KBM-7 (cell line): ENCODE results near the gene ZNF525.
"Not testable (repeated sequence)": the region's sequence is repeated elsewhere in the genome, so short reads cannot be mapped to it uniquely, and the experiment has no call there.

Experiments used
- DNase-seq: peaks from one replicate; pipeline ENCODE4 v3.0.0-alpha.2; 2015
- in situ Hi-C: fragments of 300-500 bp; cut with MboI; formaldehyde crosslinking; loops from 2 replicates; pipeline ENCODE4 v1.14.3; 2020; ENCODE audit warnings: low sequenced_read_pairs, low pct_unique_long_range_greater_than_20kb, mixed read lengths

Gene ZNF525

DNA sequence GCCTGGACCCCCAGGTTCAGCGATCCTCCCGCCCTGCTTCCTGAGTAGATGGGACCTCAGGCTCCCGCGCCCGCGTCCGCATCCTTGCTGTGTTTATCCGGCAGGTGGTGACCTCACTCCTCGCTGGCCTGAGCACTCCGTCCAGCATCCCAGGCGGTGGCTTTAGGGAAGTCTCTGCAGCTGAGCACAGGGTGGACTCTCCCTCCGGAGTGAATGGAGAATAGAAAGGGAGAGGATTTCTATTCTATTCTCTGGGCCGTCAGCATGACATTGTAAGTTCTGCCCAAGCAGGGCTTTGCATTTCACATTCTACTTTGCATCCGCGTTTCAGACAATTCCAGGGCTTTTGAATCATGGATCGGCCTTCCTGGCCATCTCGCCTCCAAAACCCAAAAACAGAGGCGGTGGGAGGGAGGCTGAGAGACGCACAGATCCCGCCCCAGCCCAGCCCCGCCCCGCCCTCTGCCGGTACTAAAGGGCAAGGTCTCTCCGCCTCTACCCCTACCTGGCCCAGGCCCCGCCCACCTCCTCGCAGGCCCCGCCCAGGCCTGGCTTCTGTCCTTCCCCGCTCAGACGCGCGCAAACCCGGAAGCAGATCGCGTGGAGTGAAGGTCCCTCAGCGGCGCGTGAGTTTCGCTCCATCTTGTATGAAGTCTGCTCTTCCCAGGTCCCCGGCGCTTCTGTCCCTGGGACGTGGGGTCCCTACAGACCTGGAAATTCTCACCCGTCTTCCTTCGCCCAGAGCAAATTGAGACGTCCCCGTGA, at the start of gene ZNF525:
ZNF525 (plus strand) TSS at position 572 of the 765 bp plus-strand sequence. CDS start 6,577 bp downstream, outside the sequence.
- no peak for DNase-seq
- in situ Hi-C loops: no loop called here

DNA sequence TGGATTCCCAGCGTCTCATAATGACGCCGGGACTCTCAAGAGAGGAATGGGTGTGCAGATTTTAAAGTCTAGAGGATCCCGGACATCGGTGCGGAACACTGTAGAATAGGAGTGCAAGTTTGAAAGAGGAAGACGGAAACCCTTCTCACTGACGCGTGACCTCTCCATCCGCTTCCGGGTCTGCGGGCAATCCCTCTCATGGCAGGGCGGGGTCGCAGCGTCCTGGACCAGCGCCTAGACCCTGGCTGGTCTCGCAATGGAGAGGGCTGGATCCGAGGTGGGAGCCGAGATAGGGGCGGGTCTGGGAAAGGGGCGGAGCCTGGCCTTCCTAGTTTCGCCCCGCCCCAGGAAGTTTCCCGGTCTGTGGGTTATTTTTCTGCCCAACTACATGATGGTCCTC, 36.5 kb upstream of the ZNF525 start:
- DNase-seq: no peak
- in situ Hi-C loops: no loop called here

DNA sequence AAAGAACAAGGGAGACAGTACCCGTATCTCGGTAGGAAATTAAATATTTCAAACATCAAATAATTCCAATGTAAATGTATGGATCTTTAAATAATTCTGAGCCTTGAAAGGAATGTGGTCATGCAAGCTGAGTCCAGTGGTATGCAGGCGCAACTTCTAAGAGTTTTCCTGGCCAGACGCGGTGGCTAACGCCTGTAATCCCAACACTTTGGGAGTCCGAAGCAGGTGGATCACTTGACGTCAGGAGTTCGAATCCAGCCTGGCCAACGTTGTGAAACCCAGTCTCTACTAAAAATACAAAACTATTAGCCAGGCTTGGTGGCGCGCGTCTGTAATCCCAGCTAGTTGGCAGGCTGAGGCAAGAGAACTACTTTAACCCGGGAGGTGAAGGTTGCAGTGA, 33.0 kb upstream of the ZNF525 start:
- in situ Hi-C loops: no loop called here
- no peak for DNase-seq

DNA sequence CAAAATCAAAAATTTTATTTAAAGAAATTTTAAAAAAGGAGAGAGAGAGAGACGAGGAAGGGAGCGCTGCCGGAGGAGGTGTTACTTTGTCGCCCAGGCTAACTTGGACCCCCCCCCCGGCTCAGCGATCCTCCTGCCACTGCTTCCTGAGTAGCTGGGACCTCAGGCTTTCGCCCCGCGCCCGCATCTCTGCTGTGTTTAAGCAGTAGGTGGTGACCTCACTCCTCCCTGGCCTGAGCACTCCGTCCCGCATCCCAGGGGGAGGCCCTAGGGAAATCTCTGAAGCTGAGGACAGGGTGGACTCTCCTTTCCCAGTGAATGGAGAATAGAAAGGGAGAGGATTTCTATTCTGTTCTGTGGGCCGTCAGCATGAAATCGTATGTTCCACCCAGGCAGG, 32.4 kb upstream of the ZNF525 start:
- no peak for DNase-seq
- in situ Hi-C loops: no loop called here

DNA sequence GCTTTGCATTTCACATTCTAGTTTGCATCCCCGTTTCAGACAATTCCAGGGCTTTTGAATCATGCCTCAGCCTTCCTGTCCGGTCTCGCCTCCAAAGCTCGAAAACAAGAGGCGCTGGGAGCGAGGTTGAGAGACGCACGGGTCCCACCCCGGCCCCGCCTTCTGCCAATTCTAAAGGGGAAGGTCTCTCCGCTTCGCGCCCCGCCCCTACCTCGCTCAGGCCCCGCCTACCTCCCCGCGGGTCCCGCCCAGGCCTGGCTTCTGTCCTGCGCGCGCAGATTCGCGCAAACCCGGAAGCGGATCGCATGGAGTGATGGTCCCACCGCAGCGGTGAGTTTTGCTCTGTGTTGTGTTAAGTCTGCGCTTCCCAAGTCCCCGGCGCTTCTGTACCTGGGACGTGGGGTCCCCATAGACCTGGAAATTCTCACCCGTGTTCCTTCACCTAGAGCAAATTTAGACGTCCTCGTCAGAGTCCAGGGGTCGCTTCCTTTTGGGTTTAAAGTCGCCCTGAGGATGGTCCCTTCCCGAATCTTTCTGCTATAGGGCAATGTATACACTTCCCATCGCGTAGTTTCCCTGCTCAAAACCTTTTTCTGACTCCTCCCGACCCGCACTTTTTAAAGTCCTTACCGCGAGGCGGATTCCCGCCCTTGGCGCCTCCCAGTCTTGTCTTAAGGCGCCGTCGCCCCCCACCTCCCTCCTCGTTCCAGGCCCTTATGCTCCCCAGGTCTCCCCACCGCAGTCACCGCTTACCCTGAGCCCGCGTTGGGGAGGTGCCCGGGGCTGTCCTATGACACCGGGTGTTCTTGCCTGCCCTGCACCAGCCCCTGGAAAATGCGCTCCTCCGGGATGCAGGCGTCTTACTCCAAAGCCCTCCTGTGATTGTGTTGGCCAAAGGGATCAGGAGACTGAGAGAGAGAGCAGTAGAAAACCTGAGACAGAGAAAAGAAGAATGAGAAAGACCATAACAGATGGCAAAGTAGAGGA, 31.7 kb upstream of the ZNF525 start, which contains the start of gene ZNF845:
ZNF845 (plus strand) TSS at position 287 of the 987 bp plus-strand sequence. CDS start 7,559 bp downstream, outside the sequence.
- in situ Hi-C loops: no loop called here
- DNase-seq: peak; percentile 93

DNA sequence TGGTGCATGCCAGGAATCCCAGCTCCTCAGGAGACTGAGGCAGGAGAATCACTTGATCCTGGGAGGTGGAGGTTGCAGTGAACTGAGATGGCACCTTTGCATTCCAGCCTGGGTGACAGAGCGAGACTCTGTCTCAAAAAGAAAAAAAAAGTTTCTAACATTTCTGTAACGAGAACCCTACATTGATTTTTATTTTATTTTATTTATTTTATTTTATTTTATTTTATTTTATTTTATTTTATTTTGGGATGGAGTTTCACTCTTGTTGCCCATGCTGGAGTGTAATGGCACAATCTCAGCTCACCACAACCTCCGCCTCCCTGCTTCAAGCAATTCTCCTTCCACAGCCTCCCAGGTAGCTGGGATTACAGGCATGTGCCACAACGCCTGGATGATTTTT, 21.1 kb upstream of the ZNF525 start:
- DNase-seq, in situ Hi-C loops: not testable (repeated sequence)

DNA sequence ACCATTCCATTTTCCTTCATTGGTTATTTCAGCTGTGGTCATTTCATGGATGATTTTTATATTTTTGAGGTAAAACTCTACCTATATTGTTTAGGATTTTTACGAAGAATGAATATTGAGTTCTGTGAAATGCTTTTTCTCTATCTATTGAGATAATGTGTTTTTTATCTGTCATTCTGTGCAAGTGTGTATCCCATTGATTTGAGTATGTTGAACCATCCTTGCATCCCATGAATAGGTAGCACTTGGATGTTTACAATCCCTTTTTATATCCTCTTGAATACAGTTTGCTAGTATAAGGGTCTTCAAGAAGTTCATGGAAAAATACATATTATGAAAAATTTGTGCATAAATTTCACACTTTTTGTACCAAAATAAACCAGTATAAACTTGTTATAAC, 9.8 kb upstream of the ZNF525 start:
- no peak for DNase-seq
- in situ Hi-C loops: no loop called here

DNA sequence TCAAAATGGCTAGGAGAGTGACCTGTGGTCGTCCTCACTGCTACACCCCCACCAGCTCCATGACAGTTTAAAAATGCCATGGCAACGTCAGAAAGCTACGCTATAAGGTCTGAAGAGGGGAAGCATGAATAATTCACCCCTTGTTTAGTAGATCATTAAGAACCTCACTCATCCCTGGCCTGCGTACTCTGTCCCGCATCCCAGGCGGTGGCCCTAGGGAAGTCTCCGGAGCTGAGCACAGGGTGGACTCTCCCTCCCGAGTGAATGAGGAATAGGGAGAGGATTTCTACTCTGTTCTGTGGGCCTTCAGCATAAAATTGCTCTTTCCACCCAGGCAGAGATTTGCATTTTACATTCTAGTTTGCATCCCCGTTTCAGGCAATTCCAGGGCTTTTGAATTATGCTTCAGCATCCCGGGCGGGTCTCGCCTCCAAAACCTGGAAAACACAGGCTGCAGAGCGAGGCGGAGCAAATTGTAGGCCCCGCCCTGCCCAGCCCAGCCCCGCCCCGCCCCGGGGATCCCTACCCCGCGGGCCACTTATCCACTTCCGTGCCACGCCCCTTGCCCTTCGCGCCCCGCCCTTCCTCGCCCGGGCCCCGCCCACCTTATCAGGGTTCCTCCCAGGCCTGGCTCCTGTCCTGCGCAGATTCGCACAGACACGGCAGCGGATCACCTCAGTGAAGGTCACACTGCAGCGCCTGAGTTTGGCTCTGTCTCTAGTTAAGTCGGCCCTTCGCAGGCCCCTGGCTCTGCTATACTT, 7.5 kb upstream of the ZNF525 start:
- in situ Hi-C loops: no loop called here

DNA sequence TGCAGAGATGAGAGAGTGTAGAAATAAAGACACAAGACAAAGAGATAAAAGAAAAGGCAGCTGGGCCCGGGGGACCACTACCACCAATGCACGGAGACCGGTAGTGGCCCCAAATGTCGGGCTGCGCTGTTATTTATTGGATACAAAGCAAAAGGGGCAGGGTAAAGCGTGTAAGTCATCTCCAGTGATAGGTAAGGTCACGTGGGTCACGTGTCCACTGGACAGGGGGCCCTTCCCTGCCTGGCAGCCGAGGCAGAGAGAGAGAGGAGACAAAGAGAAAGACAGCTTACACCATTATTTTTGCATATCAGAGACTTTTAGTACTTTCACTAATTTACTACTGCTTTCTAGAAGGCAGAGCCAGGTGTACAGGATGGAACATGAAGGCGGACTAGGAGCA, 5.4 kb upstream of the ZNF525 start:
- in situ Hi-C loops, DNase-seq: not testable (repeated sequence)

More for the DNA sequence above, 7.5 kb upstream of the ZNF525 start:
- no peak for DNase-seq

DNA sequence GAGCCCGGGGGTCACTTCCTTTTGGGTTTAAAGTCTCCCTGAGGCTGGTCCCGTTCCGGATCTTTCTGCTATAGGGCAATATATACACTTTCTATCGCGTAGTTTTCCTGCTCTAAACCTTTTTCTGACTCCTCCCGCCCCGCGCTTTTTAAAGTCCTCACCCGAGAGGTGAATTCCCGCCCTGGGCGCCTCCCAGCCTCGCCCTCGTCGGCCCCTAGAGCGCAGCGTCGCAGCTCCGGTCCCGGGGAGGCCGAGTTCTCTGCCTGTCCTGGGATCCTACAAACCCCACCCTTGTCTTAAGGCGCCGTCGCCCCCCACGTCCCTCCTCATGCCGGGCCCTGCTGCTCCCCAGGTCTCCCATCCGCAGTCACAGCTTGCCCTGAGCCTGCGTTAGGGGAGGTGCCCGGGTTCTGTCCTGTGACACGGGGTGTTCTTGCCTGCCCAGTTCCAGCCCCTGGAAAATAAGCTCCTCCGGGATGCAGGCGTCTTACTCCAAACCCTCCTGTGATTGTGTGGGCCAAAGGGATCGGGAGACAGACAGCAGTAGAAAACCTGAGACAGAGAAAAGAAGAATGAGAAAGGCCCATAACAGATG, 491 bp downstream of the ZNF525 start:
- in situ Hi-C loops: no loop called here
- DNase-seq: no peak

DNA sequence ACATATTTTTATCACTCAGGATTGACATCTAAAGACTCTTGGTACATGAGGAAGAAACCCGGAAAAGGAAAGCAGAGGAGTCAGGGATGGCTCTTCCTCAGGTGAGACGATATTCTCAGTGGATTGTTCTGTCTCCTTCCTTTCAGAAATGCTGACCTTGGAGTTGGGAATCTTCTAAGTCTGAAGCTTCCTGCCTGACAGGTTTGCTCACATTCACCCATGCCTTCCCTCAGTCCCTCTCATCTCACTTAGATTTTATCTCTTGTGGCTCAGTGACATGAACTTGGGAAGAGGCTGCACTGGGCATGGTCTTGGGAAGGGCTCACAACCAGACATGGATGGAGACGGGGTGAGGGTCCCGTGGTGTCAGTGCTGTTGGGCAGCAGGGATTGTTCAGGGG, 6.7 kb downstream of the ZNF525 start:
- in situ Hi-C loops: no loop called here
- DNase-seq: no peak

DNA sequence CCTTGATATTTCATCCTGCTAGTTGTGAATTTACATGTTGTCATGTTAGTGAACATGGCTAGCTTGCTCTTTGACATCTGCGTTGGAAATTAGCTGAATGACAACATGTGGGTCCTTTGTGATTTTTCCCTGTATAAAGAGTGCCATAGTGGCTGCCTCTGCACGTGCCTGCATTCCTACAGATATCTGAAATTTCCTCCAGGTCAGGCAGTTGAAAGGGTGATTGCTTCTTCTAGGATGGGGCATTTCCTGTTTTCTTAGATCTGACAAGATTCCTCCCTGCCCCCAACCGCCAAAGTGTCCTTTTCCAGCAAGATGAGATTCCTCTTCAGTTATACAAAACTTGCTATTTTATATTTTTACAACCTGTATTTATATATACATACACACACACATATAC, 8.8 kb downstream of the ZNF525 start:
- DNase-seq: no peak
- in situ Hi-C loops: no loop called here

DNA sequence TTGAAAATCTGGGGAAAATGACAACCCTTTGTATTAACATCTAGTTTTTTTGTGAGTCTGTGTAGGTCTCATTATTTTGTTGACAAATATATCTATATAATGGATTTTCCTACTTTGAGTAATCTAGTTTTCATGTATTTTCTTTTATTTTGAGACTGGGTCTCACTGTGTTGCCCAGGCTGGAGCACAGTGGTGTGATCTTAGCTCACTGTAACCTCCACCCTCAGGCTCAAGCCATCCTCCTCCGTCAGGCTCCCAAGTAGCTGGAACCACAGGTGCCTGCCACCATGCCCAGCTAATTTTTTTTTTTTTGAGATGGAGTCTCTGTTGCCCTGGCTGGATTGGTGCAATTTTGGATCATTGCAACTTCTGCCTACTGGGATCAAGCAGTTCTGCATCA, 9.2 kb downstream of the ZNF525 start:
- in situ Hi-C loops: no loop called here
- DNase-seq: no peak

DNA sequence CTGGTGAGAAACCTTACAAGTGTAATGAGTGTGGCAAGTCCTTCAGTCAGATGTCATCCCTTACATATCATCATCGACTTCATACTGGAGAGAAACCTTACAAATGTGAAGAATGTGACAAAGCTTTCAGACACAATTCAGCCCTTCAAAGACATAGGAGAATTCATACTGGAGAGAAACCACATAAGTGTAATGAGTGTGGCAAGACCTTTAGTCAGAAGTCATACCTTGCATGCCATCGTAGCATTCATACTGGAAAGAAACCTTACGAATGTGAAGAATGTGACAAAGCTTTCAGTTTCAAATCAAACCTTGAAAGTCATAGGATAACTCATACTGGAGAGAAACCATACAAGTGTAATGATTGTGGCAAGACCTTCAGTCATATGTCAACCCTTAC, 15.9 kb downstream of the ZNF525 start:
- no peak for DNase-seq
- in situ Hi-C loops: no loop called here

DNA sequence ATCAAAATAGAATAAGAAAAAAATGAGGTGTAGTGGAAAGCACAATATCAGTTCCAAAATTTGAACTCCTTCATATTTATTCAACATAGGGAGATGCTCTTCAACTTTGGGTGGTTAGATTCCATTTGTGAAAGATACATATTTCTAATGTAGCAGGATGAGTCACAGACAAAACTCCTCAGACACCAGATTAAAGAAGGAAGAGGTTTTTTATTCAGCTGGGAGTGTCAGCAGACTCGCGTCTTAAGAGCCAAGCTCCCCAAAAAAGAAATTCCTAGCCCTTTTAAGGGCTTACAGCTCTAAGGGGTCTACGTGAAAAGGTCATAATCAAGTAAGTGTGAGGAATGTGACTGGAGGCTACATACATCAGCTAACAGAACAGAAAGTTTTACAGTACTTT, 22.7 kb downstream of the ZNF525 start:
- DNase-seq: no peak
- in situ Hi-C loops: no loop called here

DNA sequence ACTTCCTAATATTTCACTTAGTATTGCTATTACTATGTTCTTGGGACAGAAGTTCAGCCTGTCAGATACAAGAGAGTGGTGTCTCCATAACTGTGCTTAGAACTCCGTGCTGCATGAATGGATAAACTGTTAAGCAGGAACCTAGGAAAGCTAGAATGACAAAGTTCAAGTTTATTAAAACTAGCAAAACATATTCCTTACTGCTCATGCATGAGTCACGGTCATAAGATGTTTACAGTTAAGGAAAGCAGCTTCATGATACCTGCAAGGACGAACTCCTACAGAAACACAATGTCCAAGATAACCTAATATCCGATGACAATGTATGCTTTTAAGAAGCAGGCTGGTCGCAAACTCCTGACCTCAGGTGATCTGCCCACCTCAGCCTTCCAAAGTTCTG, 23.4 kb downstream of the ZNF525 start:
- no peak for DNase-seq
- in situ Hi-C loops: no loop called here

DNA sequence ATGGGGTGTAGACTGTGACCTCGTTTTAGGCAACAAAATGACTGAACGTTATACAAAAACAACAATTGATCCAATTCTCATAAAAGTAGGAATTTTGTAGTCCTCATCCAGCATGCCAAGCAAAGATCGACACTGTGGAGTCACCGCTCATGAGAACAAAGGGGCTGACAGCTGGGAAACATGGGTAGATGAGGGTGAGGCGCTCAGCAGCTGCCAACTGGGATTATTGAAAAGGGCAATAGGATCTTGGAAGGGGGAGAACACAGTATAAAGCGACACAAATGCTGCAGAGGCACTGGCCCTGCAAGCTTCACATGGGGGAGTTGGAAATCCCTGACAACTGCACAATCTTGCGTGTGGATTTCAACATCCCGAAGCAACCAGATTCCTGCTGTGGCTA, 24.1 kb downstream of the ZNF525 start:
- in situ Hi-C loops: no loop called here
- no peak for DNase-seq

DNA sequence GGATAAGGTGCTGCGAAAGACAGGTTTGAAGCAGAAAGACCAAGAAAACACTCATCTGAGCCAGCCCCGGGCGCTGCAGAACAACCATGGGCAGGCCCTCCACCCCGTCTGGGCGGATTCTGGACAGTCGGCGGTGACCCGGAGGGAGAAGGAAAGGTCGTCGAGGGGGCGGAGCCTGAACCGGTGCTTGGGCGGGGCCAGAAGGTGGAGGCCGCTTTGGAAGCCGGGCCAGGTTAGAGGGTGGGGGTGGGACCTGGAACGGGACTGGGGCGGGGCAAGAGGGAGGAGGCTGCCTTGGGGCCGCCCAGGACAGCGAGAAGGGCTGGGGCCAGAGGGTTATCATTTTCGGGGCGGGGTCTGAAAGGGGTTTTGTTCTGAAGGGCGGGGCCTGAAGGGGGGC, 24.5 kb downstream of the ZNF525 start:
- no peak for DNase-seq
- in situ Hi-C loops: no loop called here

DNA sequence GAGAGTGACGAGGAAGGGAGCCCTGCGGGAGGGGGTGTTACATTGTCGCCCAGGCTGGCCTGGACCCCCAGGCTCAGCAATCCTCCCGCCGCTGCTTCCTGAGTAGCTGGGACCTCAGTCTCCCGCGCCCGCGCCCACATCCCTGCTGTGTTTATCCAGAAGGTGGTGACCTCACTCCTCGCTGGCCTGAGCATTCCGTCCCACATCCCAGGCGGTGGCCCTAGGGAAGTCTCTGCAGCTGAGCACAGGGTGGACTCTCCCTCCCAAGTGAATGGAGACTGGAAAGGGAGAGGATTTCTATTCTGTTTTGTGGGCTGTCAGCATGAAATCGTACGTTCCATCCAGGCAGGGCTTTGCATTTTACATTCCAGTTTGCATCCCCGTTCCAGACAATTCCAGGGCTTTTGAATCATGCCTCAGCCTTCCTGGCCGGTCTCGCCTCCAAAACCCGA, 29.0 kb downstream of the ZNF525 start:
- in situ Hi-C loops: no loop called here
- no peak for DNase-seq
